Ovary (tissue), 9 donors: ENCODE measurements around the gene NPAS3. TPM values are rescaled to one million over a fixed set of nuclear protein-coding genes. Genes with fewer than 3 reads are reported as not detected.

ENCODE experiments used
- DNase-seq, 5 donors: peaks; one replicate each; pipeline ENCODE4 v3.0.0-alpha.2; 2019 to 2020
- H3K27ac ChIP-seq, 2 donors: fragments of 200-600 bp; one replicate each; pipeline versions ENCODE4 v1.5.1 to v1.8.0; 2019 to 2022
- H3K27me3 ChIP-seq: fragments of 200-600 bp; one replicate; pipeline ENCODE4 v1.8.0; 2022
- H3K36me3 ChIP-seq: fragments of 200-600 bp; sonication (generic); one replicate; pipeline ENCODE4 v1.5.1; 2019
- H3K4me1 ChIP-seq: one replicate; pipeline ENCODE4 v1.8.1; 2013; ENCODE audit warnings: mild to moderate bottlenecking, moderate library complexity; ENCODE audit not compliant: insufficient read depth
- H3K4me3 ChIP-seq: fragments of 200-600 bp; sonication (generic); one replicate; pipeline ENCODE4 v1.5.1; 2017
- H3K9me3 ChIP-seq, 2 donors: fragments of 200-600 bp in 1 of 2; sonication (generic) in 1 of 2; one replicate each; pipeline versions ENCODE4 v1.5.1 to v1.8.1; 2013 to 2019; ENCODE audit warnings: mild to moderate bottlenecking in 1 of 2, moderate library complexity in 1 of 2
- EP300 ChIP-seq: sonication (generic); formaldehyde crosslinking; IDR thresholded peaks from one replicate; pipeline ENCODE4 v1.6.1; 2017; ENCODE audit warnings: antibody characterized with exemption
- POLR2A ChIP-seq: fragments of 450-650 bp; IDR thresholded peaks from one replicate; pipeline ENCODE4 v1.6.1; 2017; ENCODE audit warnings: antibody characterized with exemption, mild to moderate bottlenecking, moderate library complexity
- WGBS, 3 donors: extraction: QIAGEN DNeasy Blood & Tissue Kit in 1 of 3; methylation state at CpG; one replicate each; pipeline versions ENCODE4 v1.1.5 to v1.1.7; 2013 to 2017; 5-methylcytosine and 5-hydroxymethylcytosine counted together
- intact Hi-C, 4 donors: fragments of 100-400 bp; cut with DNase I; formaldehyde crosslinking; loops; one replicate each; pipeline versions ENCODE4 v1.11.0 to v1.15.1; 2022 to 2023
- polyA plus RNA-seq, 2 donors: library from polyadenylated mRNA; stranded (reverse); fragments of 200-250 nt in 1 of 2; fragments of 350-450 nt in 1 of 2; fragmentation: Illumina TruSeq in 1 of 2; extraction: RNeasy Lipid Tissue Mini Kit (QIAGEN cat#74804) in 1 of 2; gene quantifications; one replicate each; pipeline ENCODE4 v1.2.3, GENCODE V29; 2013 to 2014
- total RNA-seq, 7 donors: library from RNA; depleted of rRNA in 2 of 7; stranded (reverse); fragments of >200 nt in 2 of 7; fragmentation: NEBNext Ultra II Directional in 3 of 7; extraction: Animal tissue kit (Norgen Biotek cat#: 25700) in 3 of 7; gene quantifications; one replicate each; pipeline versions ENCODE4 v1.1.0 to v1.2.4, GENCODE V29; 2016 to 2023
- TF ChIP-seq, protein P1 (sequence below), 3 donors: fragments of 450-650 bp in 2 of 3; fragments of 200-600 bp in 1 of 3; IDR thresholded peaks; one replicate each; pipeline versions ENCODE4 v1.5.1 to v1.8.0; 2016 to 2022; ENCODE audit warnings: antibody characterized with exemption in 3 of 3, mild to moderate bottlenecking in 1 of 3
- donor health status: DM: no; HTN: no; CAD: no; lungs with moderate emphysema.
- donor health status: DM: no; HTN: no; CAD: no.
- donor health status: Bipolar disorder and iron deficiency.
- donor health status: DM: yes; HTN: yes; CAD: no.
- donor health status: DM: no; HTN: no; CAD: no.
- donor health status: DM: yes; HTN: yes; CAD: no.

Gene NPAS3
- total and polyA plus RNA-seq, 9 donors, result 1.9 to 15.4 (median 11.4) TPM

DNA sequence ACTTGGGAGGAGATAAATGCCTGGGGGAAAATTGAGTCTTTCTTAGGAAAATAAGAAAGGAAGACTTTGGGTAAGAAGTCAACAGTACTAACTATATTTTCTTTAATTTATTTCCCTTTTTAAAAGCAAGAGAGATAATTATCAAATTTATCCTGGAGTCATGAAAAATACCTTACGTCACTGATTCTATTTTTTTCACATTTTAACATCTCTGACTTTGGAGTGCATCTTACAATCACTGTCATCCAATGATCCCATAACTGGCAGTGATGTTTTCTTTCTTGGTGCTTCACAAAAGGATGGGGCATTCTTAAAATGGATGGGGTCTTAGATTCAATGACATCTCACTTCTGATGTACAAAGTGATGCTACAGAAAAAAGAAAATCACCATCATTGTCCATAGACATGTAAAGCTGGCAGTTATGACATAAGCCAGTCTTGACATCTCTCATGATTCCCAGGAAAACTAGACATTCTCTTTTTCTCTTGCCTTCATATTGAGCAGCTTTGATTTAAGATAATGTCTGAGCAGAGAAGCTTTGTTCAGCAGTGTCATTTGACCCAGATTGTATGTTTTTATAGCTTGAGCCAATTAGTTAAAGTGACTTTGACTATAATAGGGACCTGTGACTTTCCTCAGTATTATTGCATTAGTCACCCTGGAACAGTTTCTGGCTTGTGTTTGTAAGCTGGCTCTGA, 776.0 kb downstream of the NPAS3 start:
- TF ChIP-seq EP300 (no peak), POLR2A (no peak)
- TF ChIP-seq, protein P1, sequence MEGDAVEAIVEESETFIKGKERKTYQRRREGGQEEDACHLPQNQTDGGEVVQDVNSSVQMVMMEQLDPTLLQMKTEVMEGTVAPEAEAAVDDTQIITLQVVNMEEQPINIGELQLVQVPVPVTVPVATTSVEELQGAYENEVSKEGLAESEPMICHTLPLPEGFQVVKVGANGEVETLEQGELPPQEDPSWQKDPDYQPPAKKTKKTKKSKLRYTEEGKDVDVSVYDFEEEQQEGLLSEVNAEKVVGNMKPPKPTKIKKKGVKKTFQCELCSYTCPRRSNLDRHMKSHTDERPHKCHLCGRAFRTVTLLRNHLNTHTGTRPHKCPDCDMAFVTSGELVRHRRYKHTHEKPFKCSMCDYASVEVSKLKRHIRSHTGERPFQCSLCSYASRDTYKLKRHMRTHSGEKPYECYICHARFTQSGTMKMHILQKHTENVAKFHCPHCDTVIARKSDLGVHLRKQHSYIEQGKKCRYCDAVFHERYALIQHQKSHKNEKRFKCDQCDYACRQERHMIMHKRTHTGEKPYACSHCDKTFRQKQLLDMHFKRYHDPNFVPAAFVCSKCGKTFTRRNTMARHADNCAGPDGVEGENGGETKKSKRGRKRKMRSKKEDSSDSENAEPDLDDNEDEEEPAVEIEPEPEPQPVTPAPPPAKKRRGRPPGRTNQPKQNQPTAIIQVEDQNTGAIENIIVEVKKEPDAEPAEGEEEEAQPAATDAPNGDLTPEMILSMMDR (IDR thresholded peaks at IDR 0.05), result no peak
- H3K4me3 ChIP-seq, result no peak overlapping the region
- H3K27ac ChIP-seq, result no peak overlapping the region
- WGBS, 3 donors, result 92 to 94% (median 93%) methylated on average over 1 of the region's 1 CpG
- no peaks in the 10 kb centered on the region for H3K27me3 ChIP-seq
- no peaks in the 10 kb centered on the region for H3K9me3 ChIP-seq
- no peaks in the 10 kb centered on the region for H3K36me3 ChIP-seq
- H3K4me1 ChIP-seq, result no peaks in the 10 kb centered on the region
- intact Hi-C loops, result no loop called here
- DNase-seq, result no peak

DNA sequence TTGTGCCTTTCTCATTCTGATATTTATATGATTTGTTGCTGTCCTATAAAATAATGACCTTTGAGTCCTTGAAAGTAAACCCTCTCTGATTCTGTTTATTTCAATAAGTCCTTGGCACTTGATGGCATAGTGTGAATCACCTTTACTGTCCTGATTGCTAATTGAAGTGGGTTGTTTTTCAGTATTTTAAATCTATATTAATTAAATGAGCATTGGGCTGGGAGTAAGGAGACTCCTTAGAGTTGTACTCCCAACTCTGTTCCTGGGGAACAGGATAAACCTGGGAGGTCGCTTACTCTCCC, 776.5 kb downstream of the NPAS3 start:
- intact Hi-C loops, result no loop called here
- DNase-seq, result no peak
- 89 to 100% (median 100%) methylated on average over 1 of the region's 1 CpG for WGBS, 3 donors
- TF ChIP-seq POLR2A (no peak), EP300 (no peak)
- TF ChIP-seq, protein P1 (IDR thresholded peaks at IDR 0.05), result no peak
- Histone ChIP-seq H3K4me3 (no peak overlapping the region), H3K4me1 (no peaks in the 10 kb centered on the region), H3K9me3 (no peaks in the 10 kb centered on the region), H3K36me3 (no peaks in the 10 kb centered on the region), H3K27me3 (no peaks in the 10 kb centered on the region), H3K27ac (no peak overlapping the region)

DNA sequence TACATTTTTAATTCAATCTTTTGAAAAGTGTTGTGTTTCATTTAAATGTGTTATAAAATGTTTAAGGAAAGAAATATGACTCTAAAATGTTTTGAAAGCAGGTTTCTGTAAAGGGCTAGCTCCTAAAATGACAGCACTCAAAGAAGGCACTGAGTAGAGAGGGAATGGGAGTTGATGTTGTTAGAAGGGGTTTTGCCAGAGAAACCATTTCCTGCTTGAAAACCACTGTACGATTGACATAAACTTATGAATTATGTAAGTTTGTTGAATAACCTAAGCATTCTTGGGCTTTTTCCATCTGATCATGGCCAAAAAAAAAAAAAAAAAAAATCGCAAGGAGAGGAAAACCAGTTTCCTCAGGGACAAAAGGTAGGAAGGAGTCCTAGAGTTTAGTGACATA, 778.2 kb downstream of the NPAS3 start:
- Histone ChIP-seq H3K9me3 (no peaks in the 10 kb centered on the region), H3K4me1 (no peaks in the 10 kb centered on the region), H3K27me3 (no peaks in the 10 kb centered on the region), H3K4me3 (no peak overlapping the region), H3K27ac (no peak overlapping the region), H3K36me3 (no peaks in the 10 kb centered on the region)
- TF ChIP-seq EP300 (no peak), POLR2A (no peak)
- TF ChIP-seq, protein P1 (IDR thresholded peaks at IDR 0.05), result no peak
- WGBS, 3 donors, result 67 to 82% (median 80%) methylated on average over 2 of the region's 2 CpGs
- DNase-seq, result no peak
- intact Hi-C loops, result no loop called here

DNA sequence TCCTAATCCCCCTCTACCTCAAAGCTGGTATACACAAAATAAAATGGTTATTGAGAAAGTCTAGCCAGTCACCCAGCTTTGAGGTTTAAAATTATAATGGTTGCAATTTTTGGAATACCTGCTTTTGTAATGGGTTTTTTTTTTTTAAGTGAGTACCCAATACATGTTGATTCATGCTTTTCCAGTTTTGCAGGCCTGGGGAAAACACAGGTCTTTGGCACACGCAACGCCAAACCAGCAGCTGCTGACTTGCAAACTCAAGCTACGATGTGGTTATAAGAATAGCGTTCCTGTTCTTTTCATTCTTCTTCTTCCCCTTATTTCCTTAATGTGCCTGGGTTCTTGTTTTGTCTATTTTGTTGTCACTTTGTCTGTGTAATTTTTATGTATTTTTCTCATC, 779.2 kb downstream of the NPAS3 start:
- Histone ChIP-seq H3K9me3 (no peaks in the 10 kb centered on the region), H3K27ac (no peak overlapping the region), H3K4me1 (no peaks in the 10 kb centered on the region), H3K36me3 (no peaks in the 10 kb centered on the region), H3K4me3 (no peak overlapping the region), H3K27me3 (no peaks in the 10 kb centered on the region)
- intact Hi-C loops, result no loop called here
- DNase-seq, result no peak
- TF ChIP-seq EP300, result no peak
- no peak for TF ChIP-seq POLR2A
- TF ChIP-seq, protein P1 (IDR thresholded peaks at IDR 0.05), result no peak
- WGBS, 3 donors, result 99% methylated on average over 4 of the region's 4 CpGs
